Neuronal stem cell (in vitro differentiated cells): ENCODE data around the gene ZSWIM7.

Source experiments
- DNase-seq: peaks from one replicate; pipeline ENCODE4 v3.0.0-alpha.2; 2013; ENCODE audit warnings: low spot score
- H2AFZ ChIP-seq: one replicate; pipeline ENCODE4 v1.6.1; 2013; ENCODE audit warnings: mild to moderate bottlenecking, low read length, inconsistent platforms
- H2AK5ac ChIP-seq: 2 replicates; pipeline ENCODE4 v1.6.1; 2013; ENCODE audit warnings: low read depth, mild to moderate bottlenecking, inconsistent platforms, low read length, moderate library complexity, mixed read lengths
- H2BK120ac ChIP-seq: 2 replicates; pipeline ENCODE4 v1.6.1; 2013; ENCODE audit warnings: low read depth, mild to moderate bottlenecking, inconsistent platforms, low read length, moderate library complexity, mixed read lengths
- H2BK12ac ChIP-seq: one replicate; pipeline ENCODE4 v1.6.1; 2013; ENCODE audit warnings: low read length, inconsistent platforms
- H2BK15ac ChIP-seq: 2 replicates; pipeline ENCODE4 v1.6.1; 2013; ENCODE audit warnings: mild to moderate bottlenecking, low read length, inconsistent platforms, mixed read lengths
- H2BK5ac ChIP-seq: one replicate; pipeline ENCODE4 v1.6.1; 2013; ENCODE audit warnings: inconsistent platforms, mild to moderate bottlenecking, low read length, moderate library complexity
- H3K14ac ChIP-seq: one replicate; pipeline ENCODE4 v1.6.1; 2013; ENCODE audit warnings: low read length, inconsistent platforms
- H3K18ac ChIP-seq: 2 replicates; pipeline ENCODE4 v1.6.1; 2013; ENCODE audit warnings: low read length, inconsistent platforms
- H3K23ac ChIP-seq: 2 replicates; pipeline ENCODE4 v1.6.1; 2013; ENCODE audit warnings: low read depth, mild to moderate bottlenecking, mixed read lengths, low read length, inconsistent platforms; ENCODE audit not compliant: poor library complexity
- H3K27ac ChIP-seq: replicated peaks from 3 replicates; pipeline ENCODE4 v1.5.1; 2013; ENCODE audit warnings: low read length, inconsistent platforms
- H3K27me3 ChIP-seq, 3 experiments: 2 replicates each; pipeline ENCODE4 v1.6.1; 2013; ENCODE audit warnings: low read length in 3 of 3, mild to moderate bottlenecking in 2 of 3, inconsistent platforms in 1 of 3, low read depth in 1 of 3, mixed read lengths in 1 of 3, moderate library complexity in 1 of 3; ENCODE audit not compliant: control insufficient read depth in 3 of 3, insufficient read depth in 3 of 3
- H3K36me3 ChIP-seq, 2 donors: replicated peaks in 1 of 2; 2 replicates each; pipeline ENCODE4 v1.6.1; 2013; ENCODE audit warnings: low read length in 2 of 2; ENCODE audit not compliant: control insufficient read depth in 2 of 2, insufficient read depth in 2 of 2
- H3K4ac ChIP-seq: 2 replicates; pipeline ENCODE4 v1.6.1; 2013; ENCODE audit warnings: inconsistent platforms, mild to moderate bottlenecking, low read length, moderate library complexity
- H3K4me1 ChIP-seq, 2 donors: 1 replicate in 1 of 2; 2 replicates in 1 of 2; pipeline ENCODE4 v1.6.1; 2013; ENCODE audit warnings: low read length in 2 of 2, low read depth in 1 of 2; ENCODE audit not compliant: control insufficient read depth in 2 of 2, insufficient read depth in 1 of 2
- H3K4me2 ChIP-seq: one replicate; pipeline ENCODE4 v1.6.1; 2013; ENCODE audit warnings: mild to moderate bottlenecking, low read length, inconsistent platforms; ENCODE audit not compliant: insufficient read depth, poor library complexity, severe bottlenecking
- H3K4me3 ChIP-seq, 2 donors: 2 replicates each; pipeline ENCODE4 v1.5.1; 2013; ENCODE audit warnings: low read length in 2 of 2, mild to moderate bottlenecking in 2 of 2, inconsistent platforms in 1 of 2, moderate library complexity in 1 of 2
- H3K79me1 ChIP-seq: one replicate; pipeline ENCODE4 v1.6.1; 2013; ENCODE audit warnings: low read depth, mild to moderate bottlenecking, inconsistent platforms, low read length, moderate library complexity
- H3K9ac ChIP-seq: one replicate; pipeline ENCODE4 v1.6.1; 2013; ENCODE audit warnings: mild to moderate bottlenecking, low read depth, low read length, inconsistent platforms; ENCODE audit not compliant: poor library complexity
- H3K9me3 ChIP-seq, 2 donors: replicated peaks in 1 of 2; 2 replicates each; pipeline versions ENCODE3 to v1.6.1; 2013; ENCODE audit warnings: low read length in 2 of 2, mild to moderate bottlenecking in 2 of 2, inconsistent platforms in 1 of 2, low read depth in 1 of 2, mixed read lengths in 1 of 2, moderate library complexity in 1 of 2; ENCODE audit not compliant: control insufficient read depth in 2 of 2, insufficient read depth in 1 of 2
- H4K8ac ChIP-seq: one replicate; pipeline ENCODE4 v1.6.1; 2013; ENCODE audit warnings: low read depth, mild to moderate bottlenecking, inconsistent platforms, low read length, moderate library complexity
- H4K91ac ChIP-seq: one replicate; pipeline ENCODE4 v1.6.1; 2013; ENCODE audit warnings: low read length, low read depth, mild to moderate bottlenecking, inconsistent platforms; ENCODE audit not compliant: poor library complexity
- WGBS, 2 donors: extraction: QIAGEN DNeasy Blood & Tissue Kit; methylation state at CpG; one replicate each; pipeline ENCODE4 v1.1.7; 2013; ENCODE audit warnings: missing lambda C conversion rate in 2 of 2, mixed read lengths in 1 of 2; ENCODE audit not compliant: insufficient read length in 2 of 2, insufficient replicate concordance in 1 of 2; ENCODE audit errors: extremely low coverage in 2 of 2; 5-methylcytosine and 5-hydroxymethylcytosine counted together

Gene ZSWIM7

GRCh38 chr17:16019347-16019746 lies 19.8 kb upstream of the ZSWIM7 start:
- Histone ChIP-seq H3K36me3 (peaks cover 5 to 94% of the 10 kb centered on the region in 2 donors), H2AK5ac (no peak overlapping the region), H3K14ac (no peak overlapping the region), H2AFZ (no peak overlapping the region), H4K91ac (no peak overlapping the region), H2BK15ac (no peak overlapping the region), H3K18ac (no peak overlapping the region), H2BK12ac (no peak overlapping the region), H3K79me1 (no peaks in the 10 kb centered on the region), H3K27ac (no peak overlapping the region), H3K23ac (no peak overlapping the region), H3K4me1 (no peaks in the 10 kb centered on the region), H3K9me3 (no peaks in the 10 kb centered on the region), H2BK120ac (no peak overlapping the region), H3K4me3 (no peak overlapping the region), H3K4me2 (no peak overlapping the region), H3K9ac (no peak overlapping the region), H3K27me3 (no peaks in the 10 kb centered on the region), H4K8ac (no peak overlapping the region), H3K4ac (no peak overlapping the region), H2BK5ac (no peak overlapping the region)
- WGBS, 2 donors: no CpG with 5 or more reads among the region's 1 CpG
- DNase-seq: no peak

- Histone ChIP-seq H3K23ac (no peak overlapping the region), H2AFZ (no peak overlapping the region), H2BK120ac (no peak overlapping the region), H3K14ac (no peak overlapping the region), H3K4me1 (no peaks in the 10 kb centered on the region), H3K36me3 (peaks cover 2 to 91% of the 10 kb centered on the region in 2 donors), H3K4me2 (no peak overlapping the region), H3K27ac (no peak overlapping the region), H3K9me3 (no peaks in the 10 kb centered on the region), H3K18ac (no peak overlapping the region), H4K8ac (no peak overlapping the region), H3K4me3 (no peak overlapping the region), H2BK15ac (no peak overlapping the region), H2BK5ac (no peak overlapping the region), H4K91ac (no peak overlapping the region), H3K79me1 (no peaks in the 10 kb centered on the region), H2BK12ac (no peak overlapping the region), H2AK5ac (no peak overlapping the region), H3K9ac (no peak overlapping the region), H3K4ac (no peak overlapping the region), H3K27me3 (no peaks in the 10 kb centered on the region)
- WGBS, 2 donors: no CpG with 5 or more reads among the region's 3 CpGs
- DNase-seq: no peak
Measured at GRCh38 chr17:16013943-16014407, 14.5 kb upstream of the ZSWIM7 start.

GRCh38 chr17:16007439-16007838 lies 7.9 kb upstream of the ZSWIM7 start:
- H3K27ac ChIP-seq: no peak overlapping the region
- no peak overlapping the region for H2BK5ac ChIP-seq
- no peak overlapping the region for H3K4me3 ChIP-seq
- no peak overlapping the region for H4K91ac ChIP-seq
- H3K4me2 ChIP-seq: no peak overlapping the region
- H2BK12ac ChIP-seq: no peak overlapping the region
- no peak overlapping the region for H3K14ac ChIP-seq
- H3K27me3 ChIP-seq: no peaks in the 10 kb centered on the region
- H3K9ac ChIP-seq: no peak overlapping the region
- no peak for DNase-seq
- H2BK120ac ChIP-seq: no peak overlapping the region
- peaks cover 24 to 93% of the 10 kb centered on the region in 2 donors for H3K36me3 ChIP-seq
- no peaks in the 10 kb centered on the region for H3K79me1 ChIP-seq
- no peak overlapping the region for H3K18ac ChIP-seq
- H4K8ac ChIP-seq: no peak overlapping the region
- H2AFZ ChIP-seq: no peak overlapping the region
- H3K4me1 ChIP-seq: no peaks in the 10 kb centered on the region
- H3K9me3 ChIP-seq: peaks cover 0 to 5% of the 10 kb centered on the region in 2 donors
- H3K23ac ChIP-seq: no peak overlapping the region
- H3K4ac ChIP-seq: no peak overlapping the region
- H2BK15ac ChIP-seq: no peak overlapping the region
- WGBS, 2 donors: no CpG with 5 or more reads among the region's 3 CpGs
- H2AK5ac ChIP-seq: no peak overlapping the region

- Histone ChIP-seq H2AK5ac (no peak overlapping the region), H3K4me2 (no peak overlapping the region), H3K36me3 (peaks cover 29 to 92% of the 10 kb centered on the region in 2 donors), H3K14ac (no peak overlapping the region), H3K18ac (no peak overlapping the region), H4K8ac (no peak overlapping the region), H3K4me3 (no peak overlapping the region), H3K4ac (no peak overlapping the region), H2BK5ac (no peak overlapping the region), H4K91ac (no peak overlapping the region), H3K79me1 (no peaks in the 10 kb centered on the region), H3K9ac (no peak overlapping the region), H3K4me1 (peaks cover 3% of the 10 kb centered on the region in 2 donors), H3K27me3 (no peaks in the 10 kb centered on the region), H3K27ac (no peak overlapping the region), H2BK12ac (no peak overlapping the region), H3K23ac (no peak overlapping the region), H2BK120ac (no peak overlapping the region), H2AFZ (no peak overlapping the region), H2BK15ac (no peak overlapping the region), H3K9me3 (peaks cover 4 to 21% of the 10 kb centered on the region in 2 donors)
- DNase-seq: no peak
- WGBS, 2 donors: no CpG with 5 or more reads among the region's 1 CpG
Measured at GRCh38 chr17:16005636-16006035, 6.1 kb upstream of the ZSWIM7 start.
